Measurements from ENCODE around the gene VRK3. TPM values are rescaled to one million over a fixed set of nuclear protein-coding genes. Genes with fewer than 3 reads are reported as not detected.
"Not testable (repeated sequence)": the region's sequence is repeated elsewhere in the genome, so short reads cannot be mapped to it uniquely, and the experiment has no call there.

VRK3 gene
- total RNA-seq, 1 experiment from 2014 or later: 44.4 TPM

DNA sequence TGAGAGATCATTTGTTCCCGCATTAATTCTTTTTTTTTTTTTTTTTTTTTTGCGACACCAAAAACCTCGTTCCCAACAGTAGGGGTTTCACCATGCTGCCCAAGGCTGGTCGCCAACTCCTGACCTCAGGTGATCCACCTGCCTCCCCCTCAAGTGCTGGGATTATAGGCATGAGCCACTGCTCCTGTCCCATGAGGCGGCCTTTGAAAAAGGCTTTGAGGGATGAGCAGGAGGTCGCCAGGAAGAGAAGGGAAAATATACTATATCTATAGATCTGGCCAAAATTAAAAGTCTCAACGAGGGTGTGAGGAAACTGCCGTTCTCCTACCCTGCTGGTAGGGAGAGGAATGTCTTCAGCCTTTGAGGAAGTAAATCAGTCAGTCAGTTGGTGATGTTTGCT is 26.8 kb upstream of the VRK3 start:
- no peak overlapping the region for H3K4me3 ChIP-seq (ENCODE audit: low read depth, low read length, poor library complexity, severe bottlenecking)
- no peak overlapping the region for H3K27ac ChIP-seq (ENCODE audit: low read depth, low read length, poor library complexity, severe bottlenecking)
- DNase-seq (ENCODE audit: low spot score): no peak
- peaks cover 8% of the 10 kb centered on the region for H3K9me3 ChIP-seq (ENCODE audit: low read depth, low read length, poor library complexity, severe bottlenecking)
- no peaks in the 10 kb centered on the region for H3K27me3 ChIP-seq (replicated peaks; ENCODE audit: insufficient read depth, low read depth, low read length, poor library complexity)
- intact Hi-C loops (cut with micrococcal nuclease; ENCODE audit: unreplicated experiment): no loop called here
- no TSS peak for BruUV-seq (replicated peaks)
- ChIA-PET CTCF (no interaction called here), POLR2A (ENCODE audit: low non-redundant PET) (no interaction called here)
- TF ChIP-seq EZH2 (IDR thresholded peaks at IDR 0.05; ENCODE audit: borderline replicate concordance, low read depth, low read length, poor library complexity, severe bottlenecking): no peak
- TF ChIP-seq, protein P1, sequence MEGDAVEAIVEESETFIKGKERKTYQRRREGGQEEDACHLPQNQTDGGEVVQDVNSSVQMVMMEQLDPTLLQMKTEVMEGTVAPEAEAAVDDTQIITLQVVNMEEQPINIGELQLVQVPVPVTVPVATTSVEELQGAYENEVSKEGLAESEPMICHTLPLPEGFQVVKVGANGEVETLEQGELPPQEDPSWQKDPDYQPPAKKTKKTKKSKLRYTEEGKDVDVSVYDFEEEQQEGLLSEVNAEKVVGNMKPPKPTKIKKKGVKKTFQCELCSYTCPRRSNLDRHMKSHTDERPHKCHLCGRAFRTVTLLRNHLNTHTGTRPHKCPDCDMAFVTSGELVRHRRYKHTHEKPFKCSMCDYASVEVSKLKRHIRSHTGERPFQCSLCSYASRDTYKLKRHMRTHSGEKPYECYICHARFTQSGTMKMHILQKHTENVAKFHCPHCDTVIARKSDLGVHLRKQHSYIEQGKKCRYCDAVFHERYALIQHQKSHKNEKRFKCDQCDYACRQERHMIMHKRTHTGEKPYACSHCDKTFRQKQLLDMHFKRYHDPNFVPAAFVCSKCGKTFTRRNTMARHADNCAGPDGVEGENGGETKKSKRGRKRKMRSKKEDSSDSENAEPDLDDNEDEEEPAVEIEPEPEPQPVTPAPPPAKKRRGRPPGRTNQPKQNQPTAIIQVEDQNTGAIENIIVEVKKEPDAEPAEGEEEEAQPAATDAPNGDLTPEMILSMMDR (conservative IDR thresholded peaks at IDR 0.05; ENCODE audit: low read depth, low read length): no peak
- peaks cover 7% of the 10 kb centered on the region for H3K36me3 ChIP-seq (ENCODE audit: insufficient read depth, low read length, poor library complexity, severe bottlenecking)
- peaks cover 8% of the 10 kb centered on the region for H3K4me1 ChIP-seq (ENCODE audit: insufficient read depth, low read length, poor library complexity, severe bottlenecking)

DNA sequence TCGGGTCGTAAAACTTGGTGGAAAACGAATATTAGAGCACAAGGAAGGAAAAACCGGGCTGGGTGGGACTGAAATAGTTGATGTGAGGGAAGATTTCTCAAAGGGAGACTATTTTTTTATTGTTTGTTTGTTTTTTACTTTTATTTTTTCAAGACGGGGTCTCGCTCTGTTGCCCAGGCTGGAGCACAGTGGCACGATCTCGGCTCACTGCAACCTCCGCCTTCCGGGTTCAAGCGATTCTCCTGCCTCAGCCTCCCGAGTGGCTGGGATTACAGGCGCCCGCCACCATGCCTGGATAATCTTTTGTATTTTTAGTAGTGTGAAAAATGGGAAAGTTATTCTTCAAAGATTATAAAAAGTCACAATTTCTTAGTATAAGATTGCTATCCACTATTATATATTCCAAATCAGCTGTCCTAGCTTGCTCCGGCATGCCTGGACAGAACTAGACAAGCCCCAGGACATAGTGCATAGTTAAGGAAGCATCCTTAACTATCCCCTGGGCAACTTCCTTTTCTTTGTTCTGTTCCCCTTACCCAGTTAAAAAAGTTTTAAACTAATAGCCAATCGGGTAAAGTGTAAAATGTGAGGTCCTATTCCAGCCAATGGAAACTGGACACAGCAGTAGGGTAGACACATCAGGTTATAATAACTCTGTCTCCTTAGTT is 26.2 kb upstream of the VRK3 start:
- H3K27me3 ChIP-seq (replicated peaks; ENCODE audit: insufficient read depth, low read depth, low read length, poor library complexity); H3K27ac ChIP-seq (ENCODE audit: low read depth, low read length, poor library complexity, severe bottlenecking); intact Hi-C loops (cut with micrococcal nuclease; ENCODE audit: unreplicated experiment); BruUV-seq (replicated peaks); H3K4me1 ChIP-seq (ENCODE audit: insufficient read depth, low read length, poor library complexity, severe bottlenecking); DNase-seq (ENCODE audit: low spot score): not testable (repeated sequence)
- Histone ChIP-seq H3K36me3 (ENCODE audit: insufficient read depth, low read length, poor library complexity, severe bottlenecking) (peaks cover 13% of the 10 kb centered on the region), H3K4me3 (ENCODE audit: low read depth, low read length, poor library complexity, severe bottlenecking) (peak overlapping the region; percentile 45), H3K9me3 (ENCODE audit: low read depth, low read length, poor library complexity, severe bottlenecking) (peaks cover 14% of the 10 kb centered on the region)
- POLR2A ChIA-PET (ENCODE audit: low non-redundant PET): interaction anchor here (0.7 kb wide), 1 partner anchor 121 kb away, joined by 3 read pairs; no protein-coding TSS in a partner anchor
- CTCF ChIA-PET: interaction anchor here (0.5 kb wide), 1 partner anchor 333 kb away, joined by 3 read pairs; no protein-coding TSS in a partner anchor

DNA sequence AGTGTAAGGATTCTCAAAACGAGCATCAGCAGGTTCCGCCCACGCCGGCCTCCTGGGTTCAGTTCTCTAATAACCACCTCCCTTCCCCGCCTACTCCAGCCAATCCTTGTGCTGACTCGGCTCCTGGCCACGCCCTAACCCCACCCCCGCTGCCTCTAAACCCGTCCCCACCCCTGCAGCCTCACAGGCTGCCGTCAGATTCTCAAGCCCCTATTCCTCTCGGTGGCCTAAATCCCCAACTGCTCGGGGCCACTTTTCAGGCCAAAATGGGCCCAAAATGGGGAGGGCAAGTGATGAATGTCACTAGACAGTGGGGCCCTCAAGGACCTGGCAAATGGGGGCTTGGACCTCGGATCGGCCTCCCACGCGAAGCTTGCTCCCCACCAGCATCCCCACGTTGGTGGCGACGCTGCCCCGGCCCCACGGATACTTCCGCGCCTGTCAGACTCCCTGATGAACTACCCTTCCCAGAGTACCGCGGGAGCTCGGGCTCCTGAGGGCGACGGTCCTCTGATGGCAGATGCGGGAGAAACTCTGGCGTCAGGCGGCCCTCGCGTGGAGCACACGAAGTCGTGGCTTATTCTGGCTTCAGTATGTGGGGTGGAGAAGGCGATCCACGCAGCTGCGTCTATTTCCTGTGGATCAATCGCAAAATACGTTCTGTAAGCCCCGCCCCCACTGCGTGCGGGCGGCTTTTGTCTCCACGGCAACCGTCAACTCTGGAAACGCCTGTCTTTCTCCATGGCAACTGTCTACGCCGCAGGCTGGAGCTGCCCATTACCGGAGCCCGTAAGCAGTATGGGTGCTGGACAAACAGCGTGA is 25.4 kb upstream of the VRK3 start:
- ChIA-PET POLR2A (ENCODE audit: low non-redundant PET) (interaction anchor here (0.7 kb wide), 1 partner anchor 120 kb away, joined by 3 read pairs; no protein-coding TSS in a partner anchor), CTCF (interaction anchor here (0.5 kb wide), 1 partner anchor 332 kb away, joined by 3 read pairs; no protein-coding TSS in a partner anchor)
- Histone ChIP-seq H3K4me1 (ENCODE audit: insufficient read depth, low read length, poor library complexity, severe bottlenecking) (peaks cover 8% of the 10 kb centered on the region), H3K36me3 (ENCODE audit: insufficient read depth, low read length, poor library complexity, severe bottlenecking) (peaks cover 21% of the 10 kb centered on the region), H3K27ac (ENCODE audit: low read depth, low read length, poor library complexity, severe bottlenecking) (no peak overlapping the region), H3K4me3 (ENCODE audit: low read depth, low read length, poor library complexity, severe bottlenecking) (peak overlapping the region; percentile 45), H3K27me3 (replicated peaks; ENCODE audit: insufficient read depth, low read depth, low read length, poor library complexity) (no peaks in the 10 kb centered on the region), H3K9me3 (ENCODE audit: low read depth, low read length, poor library complexity, severe bottlenecking) (peaks cover 21% of the 10 kb centered on the region)
- DNase-seq (ENCODE audit: low spot score): peak; percentile 94
- BruUV-seq (replicated peaks): no TSS peak
- TF ChIP-seq, protein P1 (conservative IDR thresholded peaks at IDR 0.05; ENCODE audit: low read depth, low read length): no peak
- no peak for TF ChIP-seq EZH2 (IDR thresholded peaks at IDR 0.05; ENCODE audit: borderline replicate concordance, low read depth, low read length, poor library complexity, severe bottlenecking)
- intact Hi-C loops (cut with micrococcal nuclease; ENCODE audit: unreplicated experiment): no loop called here

All from A673 (cell line).